Measurements from ENCODE around the gene F11R. TPM values are rescaled to one million over a fixed set of nuclear protein-coding genes. Genes with fewer than 3 reads are reported as not detected.
"Not testable (repeated sequence)": the region's sequence is repeated elsewhere in the genome, so short reads cannot be mapped to it uniquely, and the experiment has no call there.

F11R gene
- 10.9 TPM for total RNA-seq

DNA sequence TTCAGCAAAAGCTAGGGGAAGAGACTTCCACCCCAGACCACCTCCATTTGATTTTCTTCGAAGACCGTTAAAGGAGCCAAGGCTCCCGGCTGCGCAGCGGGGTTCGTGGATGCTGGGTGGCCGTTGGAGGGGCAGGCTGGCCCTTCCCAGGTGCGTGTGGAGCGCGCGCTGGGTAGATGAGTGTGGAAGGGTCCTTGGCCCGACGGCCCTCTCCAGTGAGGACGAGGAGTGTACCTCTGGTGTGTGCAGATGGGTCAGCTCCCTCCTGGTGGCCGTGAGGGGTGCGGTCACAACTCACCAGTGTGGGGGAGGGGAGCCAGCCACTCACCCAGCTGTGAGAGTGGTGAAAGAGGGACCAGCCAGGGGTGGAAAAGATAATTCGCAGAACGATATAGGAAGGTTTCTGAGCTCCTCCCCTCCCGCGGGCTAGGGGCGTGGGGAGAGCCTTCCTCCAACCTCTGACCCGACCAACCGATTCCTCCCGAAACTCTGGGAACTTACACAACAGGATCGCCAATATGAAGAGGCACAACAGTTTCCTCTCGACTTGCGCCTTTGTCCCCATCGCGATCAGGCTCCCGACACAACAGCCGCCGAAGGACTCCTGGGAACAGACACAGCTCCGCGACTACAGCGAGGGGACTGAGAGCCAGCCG lies at the start of gene F11R:
TSS of gene F11R (minus strand) at position 644 of the 656 bp plus-strand sequence. CDS start at position 565, 79 bp downstream.
- no peak for DNase-seq

DNA sequence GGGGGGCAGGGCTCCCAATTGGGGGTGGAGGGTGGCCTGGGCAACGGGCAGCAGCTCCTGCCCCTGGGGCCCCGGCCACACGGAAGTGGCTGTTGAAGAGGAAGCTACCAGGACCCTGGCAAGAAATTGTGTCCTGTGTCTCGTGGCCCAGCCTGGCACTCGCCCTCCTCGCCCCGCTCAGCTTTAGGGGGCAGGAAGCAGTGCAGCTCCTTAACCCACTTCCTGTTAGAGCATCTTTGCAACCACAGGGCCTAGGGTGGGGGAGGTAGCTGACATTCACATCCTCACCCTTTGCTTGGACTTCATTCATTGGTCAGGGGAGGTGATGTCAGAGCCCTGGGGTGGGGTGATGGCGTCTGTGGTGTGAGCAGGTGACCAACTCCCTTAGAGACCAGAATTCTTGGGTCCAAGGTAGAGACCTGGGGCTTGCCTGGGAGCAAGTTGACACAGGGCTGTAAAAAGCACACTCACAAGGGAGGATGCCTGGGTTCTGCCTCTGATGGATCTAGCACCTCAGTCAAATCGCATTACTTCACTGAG lies 48.8 kb upstream of the F11R start, which contains the start of gene ARHGAP30:
TSS of gene ARHGAP30 (minus strand) at position 161 of the 540 bp plus-strand sequence. CDS start 267 bp downstream, outside the sequence.
- no peak for DNase-seq

DNA sequence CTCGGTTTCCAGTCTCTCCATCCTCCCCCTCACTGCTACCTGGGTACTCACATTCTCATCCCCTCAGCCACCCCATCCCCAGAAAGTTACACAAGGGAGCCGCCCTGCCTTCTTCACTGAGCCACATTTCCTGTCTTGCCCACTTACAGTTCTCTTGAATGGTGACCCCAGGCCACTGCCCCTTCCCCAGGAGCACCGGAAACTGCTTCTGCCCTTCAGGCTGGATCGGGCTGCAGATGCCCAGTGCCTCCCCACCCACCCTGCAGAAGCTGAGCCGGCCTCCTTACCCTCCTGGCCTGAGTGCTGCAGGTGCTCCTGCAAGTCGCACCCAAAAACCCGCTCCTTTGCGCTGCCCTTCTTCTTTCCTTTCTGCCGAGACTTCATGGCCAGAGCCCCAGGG lies 48.3 kb upstream of the F11R start:
- DNase-seq = no peak

DNA sequence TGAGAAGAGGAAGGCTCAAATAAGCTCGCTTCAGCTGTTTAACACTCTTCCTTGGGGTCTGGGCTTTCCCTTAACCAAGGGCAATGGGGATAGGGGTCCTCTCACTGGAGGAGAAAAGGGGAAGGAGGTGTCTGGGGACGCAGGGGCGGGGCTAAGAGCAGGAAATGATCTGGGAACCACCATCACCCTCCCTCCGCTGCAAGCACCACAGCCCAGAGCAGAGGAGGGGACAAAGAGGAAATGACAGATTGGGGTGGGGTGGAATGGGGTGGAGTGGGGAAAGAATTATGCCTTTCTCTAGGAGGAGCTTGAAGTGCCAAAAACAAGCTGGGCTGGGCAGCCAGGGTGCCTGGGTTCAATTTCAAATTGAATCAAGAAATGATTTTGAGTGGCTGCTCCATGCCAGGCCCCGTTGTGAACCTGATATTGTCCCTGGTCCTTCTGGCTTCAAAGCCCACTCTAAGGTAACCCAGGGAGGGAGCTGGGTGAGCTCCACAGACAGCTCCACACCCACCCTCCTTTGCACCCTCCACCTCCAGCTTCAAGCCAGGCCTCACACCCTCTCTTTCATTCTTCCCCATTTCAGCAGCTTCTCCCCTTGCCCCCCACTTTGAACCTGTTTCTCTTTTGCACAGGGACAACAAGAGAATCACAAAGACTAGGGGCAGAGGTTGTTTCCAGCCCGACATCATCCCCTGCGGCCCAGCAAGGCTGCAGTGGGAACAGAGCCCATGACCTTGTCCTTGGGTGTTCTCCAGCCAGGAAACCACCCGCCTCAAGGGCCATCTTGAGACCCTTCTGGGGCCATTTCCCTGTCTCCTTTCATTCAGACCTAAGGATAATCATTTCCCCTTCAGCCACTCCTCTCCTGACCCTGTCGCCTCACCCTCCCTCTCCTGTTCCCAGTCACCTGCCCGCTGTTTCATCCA lies 47.6 kb upstream of the F11R start:
- DNase-seq = no peak

- no peak for DNase-seq
Observed at GRCh38 chr1:161066694-161067093, 45.7 kb upstream of the F11R start.

GRCh38 chr1:161065681-161066080 lies 44.7 kb upstream of the F11R start:
- not testable (repeated sequence) for DNase-seq

- not testable (repeated sequence) for DNase-seq
Observed at GRCh38 chr1:161063936-161064335, 43.0 kb upstream of the F11R start.

- no peak for DNase-seq
Observed at GRCh38 chr1:161061419-161061818, 40.5 kb upstream of the F11R start.

DNA sequence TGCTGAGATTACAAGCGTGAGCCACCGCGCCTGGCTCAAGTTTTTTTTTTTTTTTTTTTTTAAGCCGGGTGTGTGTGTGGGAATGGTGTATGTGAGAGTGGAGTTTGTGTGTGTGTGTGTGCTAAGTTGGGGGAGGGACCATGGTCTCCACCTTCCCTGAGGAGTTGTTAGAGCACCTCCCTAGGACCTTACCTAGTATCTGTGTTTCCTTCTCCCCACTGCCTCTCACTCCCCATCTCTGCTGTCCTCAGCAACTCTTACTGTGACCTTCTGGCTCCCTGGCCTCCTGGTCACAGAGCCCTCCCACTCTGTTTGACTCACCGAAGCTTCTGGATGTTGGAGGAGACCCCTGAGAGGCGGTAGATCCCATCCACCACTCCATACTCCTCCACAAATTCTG lies 38.3 kb upstream of the F11R start:
- DNase-seq = no peak

- DNase-seq = no peak
Observed at GRCh38 chr1:161054805-161055204, 33.9 kb upstream of the F11R start.

DNA sequence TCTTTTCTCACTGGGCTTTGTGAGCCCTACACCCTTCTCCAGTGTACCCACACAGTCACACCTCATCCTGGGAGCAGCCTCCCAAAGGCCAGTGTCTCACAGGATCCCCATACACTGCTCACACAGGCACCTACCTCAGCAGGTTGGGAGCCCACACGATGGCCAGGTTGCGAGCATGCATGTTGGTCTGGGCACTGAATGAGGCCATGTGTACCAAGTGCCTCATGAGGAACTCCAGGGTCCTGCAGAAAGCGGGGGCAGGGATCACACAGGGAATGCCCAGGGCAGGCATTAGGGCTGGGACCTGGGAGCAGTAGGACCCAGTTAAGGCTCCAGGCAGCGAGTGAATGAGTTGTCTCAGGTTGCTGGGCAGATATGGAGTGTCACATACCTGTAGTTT lies 33.3 kb upstream of the F11R start:
- DNase-seq = no peak

- no peak for DNase-seq
Observed at GRCh38 chr1:161052899-161053298, 31.9 kb upstream of the F11R start.

- DNase-seq = no peak
Observed at GRCh38 chr1:161051219-161051618, 30.3 kb upstream of the F11R start.

DNA sequence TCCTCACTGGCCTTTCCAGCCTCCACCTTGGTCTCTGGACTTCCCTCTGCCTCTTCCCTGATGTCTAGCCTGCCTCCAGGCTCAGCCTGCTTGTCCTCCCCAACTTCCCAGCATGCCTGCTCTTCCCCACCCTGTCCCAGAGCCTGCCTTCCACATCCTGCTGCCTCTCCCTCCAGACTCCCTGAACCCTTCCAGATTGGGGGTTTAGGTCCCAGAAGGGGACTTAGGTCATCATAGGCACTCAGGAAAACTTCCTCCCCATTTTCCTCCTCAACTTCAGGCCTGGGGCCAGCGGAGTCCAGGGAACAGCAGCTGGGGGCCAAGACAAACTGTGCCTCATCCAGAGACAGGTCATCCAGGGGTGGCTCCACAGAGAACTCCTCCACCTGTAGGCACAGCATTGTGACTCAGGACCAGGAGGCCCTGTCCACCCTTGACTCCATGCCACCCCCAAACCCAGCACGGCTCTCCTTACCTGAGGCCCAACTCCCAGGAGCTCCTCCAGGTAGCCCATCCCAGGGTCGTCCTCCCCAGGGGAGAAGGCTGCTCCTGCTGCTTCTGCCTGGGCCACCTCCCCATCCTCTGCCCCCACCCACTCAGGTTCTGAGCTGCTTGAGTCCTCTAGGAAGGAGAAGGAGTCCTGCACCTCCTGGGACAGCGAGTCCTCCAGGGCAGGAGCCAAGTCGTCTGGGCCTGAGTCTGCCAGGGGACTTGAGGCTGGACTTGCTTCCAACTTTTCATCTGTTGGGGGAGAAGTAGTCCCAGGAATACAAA lies 28.2 kb upstream of the F11R start:
- DNase-seq = no peak

- no peak for DNase-seq
Observed at GRCh38 chr1:161047436-161048420, 26.8 kb upstream of the F11R start.

- DNase-seq = no peak
Observed at GRCh38 chr1:161046605-161047228, 25.8 kb upstream of the F11R start.

DNA sequence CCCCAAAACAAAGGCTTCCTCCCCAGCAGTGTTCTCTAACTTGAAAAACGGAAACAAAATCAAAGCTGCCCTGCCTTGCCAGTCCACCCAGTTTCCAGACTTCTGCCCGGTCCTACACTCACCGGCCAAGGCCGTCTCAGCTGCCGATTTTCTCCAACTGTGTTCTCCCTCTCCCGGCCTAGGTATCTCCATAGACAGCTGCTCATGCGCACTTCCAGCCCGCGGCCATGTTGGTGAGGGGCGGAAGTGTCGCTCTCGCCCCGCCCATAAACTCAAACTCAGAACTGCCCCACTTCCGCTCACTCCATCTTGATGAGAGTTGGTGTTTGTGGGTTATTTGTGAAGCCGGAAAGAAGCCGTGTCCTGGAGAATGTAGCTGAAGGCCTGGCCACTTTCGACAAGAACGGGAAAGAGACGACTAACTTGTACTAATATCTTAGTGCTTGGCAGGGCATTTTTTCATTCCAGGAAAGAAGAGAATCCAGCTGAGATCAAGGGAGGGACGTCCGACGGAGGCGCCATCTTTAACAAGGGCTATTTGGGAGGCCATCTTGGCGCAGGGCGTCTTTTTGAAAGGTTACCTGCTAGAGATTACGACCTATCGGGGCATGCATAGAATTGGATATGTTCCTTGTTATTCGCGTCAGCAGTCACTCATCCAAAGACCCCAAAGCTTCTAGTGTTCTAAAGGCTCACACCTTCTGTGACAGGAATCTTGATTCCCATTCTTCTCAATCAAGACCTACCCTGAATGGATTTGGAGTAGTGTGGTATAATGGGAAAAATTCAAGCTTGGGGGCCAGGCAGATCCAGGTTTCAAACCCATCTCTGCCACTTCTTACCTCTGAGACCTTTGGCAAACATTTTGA lies 25.0 kb upstream of the F11R start, which contains the start of gene USF1:
TSS of gene USF1 (minus strand) at position 242 of the 869 bp plus-strand sequence. CDS start 2,702 bp downstream, outside the sequence.
- DNase-seq = peak; percentile 88

- DNase-seq = peak; percentile 40
Observed at GRCh38 chr1:161044908-161045735, 24.2 kb upstream of the F11R start.

DNA sequence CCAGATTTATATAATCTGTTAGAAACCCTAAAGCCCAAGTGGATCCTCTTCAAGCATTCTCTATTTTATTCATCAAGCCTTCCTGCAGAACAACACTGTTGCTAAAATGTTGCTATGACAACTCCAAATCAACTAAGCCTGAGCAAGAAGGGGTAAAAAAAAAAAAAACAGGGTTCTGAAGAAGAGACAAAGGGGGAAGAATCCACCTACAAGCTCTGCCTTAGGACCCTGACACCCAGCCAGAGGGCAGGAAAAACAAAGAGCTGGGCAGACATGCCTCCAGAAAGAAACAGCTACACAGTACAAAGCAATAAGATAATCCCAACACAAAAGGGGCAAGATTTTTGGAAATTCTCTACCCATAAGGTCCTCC lies 23.6 kb upstream of the F11R start:
- DNase-seq = no peak

Measured in occipital lobe (tissue), 2 donors.